COR-L47 (cell line): Measurements from ENCODE around the gene DRICH1.
"Not testable (repeated sequence)": the region's sequence is repeated elsewhere in the genome, so short reads cannot be mapped to it uniquely, and the experiment has no call there.

Source experiments
- DNase-seq: peaks from one replicate; lab custom pipeline; 2025; lab: John Stamatoyannopoulos, UW

DRICH1 gene

DNA sequence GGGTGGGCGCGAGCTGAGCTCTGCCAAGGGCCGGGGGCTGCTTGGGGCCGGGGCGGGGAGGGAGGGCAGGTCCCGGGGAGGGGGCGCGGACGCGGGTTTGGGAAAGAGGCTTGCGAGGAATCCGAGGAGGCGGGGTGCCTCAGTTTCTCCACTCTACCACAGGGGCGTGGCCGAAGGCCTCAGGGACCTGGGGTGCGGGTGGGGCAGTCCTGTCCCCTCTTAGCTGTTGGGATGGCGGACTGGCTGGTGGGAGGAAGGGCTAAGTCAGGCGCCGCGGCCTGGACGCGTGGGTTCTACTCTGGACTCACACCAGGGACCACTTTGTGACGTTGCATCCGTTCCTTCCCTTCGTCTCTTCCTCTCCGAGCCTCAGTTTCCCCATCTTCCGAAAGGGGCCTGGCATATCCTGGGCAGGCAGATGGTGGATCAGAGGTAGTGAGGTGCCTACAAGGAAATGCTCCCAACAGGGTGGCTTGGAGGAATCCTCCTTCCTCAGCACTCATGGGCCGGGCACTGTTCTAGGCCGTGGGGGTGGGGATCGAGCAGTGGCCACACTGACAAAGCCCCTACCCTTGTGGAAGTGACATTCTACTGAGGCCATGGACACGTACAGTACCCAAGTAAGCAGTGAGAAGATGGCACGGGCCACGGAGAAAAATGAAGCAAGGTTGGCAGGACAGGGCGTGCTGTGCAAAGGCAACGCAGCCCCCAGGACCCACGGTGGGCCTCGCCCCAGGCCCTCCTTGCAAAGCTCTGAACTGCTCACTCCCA, 65.2 kb downstream of the DRICH1 start:
- no peak for DNase-seq

DNA sequence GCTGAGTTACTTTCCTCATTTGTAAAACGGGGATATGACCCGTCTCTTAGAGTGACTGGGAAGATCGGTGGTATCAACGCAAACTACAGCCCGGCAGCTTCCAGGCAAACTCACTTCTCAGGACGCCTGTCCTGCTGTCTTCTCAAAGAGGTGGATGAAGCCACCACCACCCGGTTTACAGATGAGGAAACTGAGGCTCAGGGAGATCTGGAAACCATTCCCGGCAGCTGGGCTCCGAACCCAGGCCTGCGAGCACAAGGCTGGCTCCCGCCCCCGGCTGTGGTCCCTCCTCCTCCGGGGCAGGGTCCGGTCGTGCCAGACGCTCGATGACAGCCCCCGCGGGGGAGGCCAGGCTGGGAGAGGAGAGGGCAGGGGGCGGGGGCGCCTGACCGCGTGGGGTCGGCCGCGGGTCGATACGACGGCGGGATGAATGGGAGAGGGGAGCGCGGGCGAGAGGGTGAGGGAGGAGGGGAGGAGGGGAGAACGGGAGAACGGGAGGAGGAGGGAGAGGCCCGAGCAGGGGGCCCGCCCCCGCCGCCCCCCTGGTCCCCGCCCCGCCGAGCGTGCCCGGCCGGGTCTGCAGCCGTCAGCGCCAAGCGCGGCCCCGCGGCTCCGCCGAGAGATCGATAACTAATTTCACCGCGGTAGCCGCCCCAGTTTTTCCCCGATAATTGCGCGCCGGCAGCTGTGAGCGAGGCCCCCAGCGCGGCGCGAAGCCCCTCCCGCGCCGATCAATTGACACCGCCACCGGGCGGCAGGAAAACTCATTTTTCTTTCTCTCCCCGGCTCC, 66.0 kb downstream of the DRICH1 start:
- no peak for DNase-seq

DNA sequence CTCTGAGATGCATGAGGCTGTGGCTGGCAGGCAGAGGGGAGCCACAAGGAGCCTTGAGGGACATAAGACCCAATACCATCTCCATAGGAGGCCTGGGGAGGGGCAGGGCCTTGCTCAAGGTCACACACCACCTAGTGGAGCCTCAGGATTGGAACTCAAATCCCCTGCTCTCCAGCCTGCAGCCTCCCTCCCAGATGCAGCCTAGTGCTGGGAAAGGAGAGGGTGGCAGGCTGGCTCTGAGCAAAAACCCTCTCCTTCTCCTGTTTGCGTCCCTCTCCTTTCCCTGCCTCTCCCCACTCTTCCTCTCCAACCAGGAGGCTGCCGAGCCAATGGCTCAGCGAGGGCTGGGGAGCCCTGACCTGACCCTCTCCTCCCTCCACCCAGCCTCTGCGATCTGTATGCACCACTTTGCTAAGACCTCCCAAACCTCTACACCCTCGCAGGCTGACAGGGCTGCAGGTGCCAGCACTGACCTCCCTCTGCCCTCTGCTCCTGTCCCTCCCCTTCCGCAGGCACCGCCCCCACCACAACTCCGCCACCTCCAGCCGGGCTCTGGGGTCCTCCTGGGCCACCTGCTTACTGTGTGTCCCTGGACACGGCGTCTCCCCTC, 66.7 kb downstream of the DRICH1 start:
- DNase-seq: no peak

DNA sequence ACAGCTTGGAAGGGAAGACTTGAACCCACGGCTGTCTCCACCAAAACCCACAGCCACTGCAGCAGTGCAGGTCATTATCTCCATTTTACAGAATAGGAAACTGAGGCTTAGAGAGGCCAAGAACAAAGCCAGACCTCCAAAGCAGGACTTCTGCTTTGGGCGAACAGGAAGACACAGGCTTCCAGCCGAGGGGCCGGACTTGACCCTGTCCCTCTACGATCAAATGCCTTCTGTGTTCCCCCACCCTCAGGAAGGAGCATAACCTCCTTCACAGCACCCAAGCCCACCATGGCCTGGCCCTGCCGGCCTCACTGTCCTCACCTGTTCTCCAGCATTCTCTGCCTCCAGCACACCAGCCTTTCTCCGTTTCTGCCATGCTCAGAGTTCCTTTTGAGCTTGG, 67.8 kb downstream of the DRICH1 start:
- DNase-seq: no peak

DNA sequence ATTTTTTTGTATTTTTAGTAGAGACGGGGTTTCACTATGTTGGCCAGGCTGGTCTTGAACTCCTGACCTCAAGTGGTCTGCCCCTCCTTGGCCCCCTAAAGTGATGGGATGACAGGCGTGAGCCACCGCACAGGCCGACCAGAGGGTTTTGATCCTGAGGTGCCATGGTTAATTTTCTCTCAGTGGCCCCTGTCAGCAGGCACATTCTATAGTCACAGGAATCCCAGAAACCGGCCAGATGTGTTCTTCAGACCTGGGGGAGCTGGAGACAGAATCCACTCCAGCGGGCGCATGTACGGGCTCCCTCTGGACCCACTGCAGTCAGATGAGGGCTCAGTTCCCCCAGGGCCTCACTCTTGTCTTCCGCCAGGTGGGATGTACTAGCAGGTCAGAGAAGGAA, 69.0 kb downstream of the DRICH1 start:
- no peak for DNase-seq

DNA sequence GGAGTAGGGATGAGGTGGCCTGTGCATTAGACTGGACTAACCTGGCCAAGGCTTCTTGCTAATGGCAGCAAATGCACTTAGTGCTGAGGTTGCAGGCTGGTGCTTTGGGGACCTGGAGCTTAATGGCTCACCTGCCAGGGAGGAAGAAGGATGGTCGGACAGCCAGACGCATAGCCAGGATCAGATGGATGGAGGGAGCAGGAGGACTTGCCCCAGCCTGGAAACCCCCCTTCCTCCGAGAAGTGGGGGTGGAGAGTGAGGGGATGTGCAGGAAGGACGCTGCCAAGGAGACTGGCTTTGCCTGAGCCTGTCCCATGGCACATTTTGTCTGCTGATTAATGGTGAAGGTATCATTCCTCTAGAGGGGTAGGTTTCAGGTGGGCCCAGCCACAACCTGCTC, 69.9 kb downstream of the DRICH1 start:
- no peak for DNase-seq

DNA sequence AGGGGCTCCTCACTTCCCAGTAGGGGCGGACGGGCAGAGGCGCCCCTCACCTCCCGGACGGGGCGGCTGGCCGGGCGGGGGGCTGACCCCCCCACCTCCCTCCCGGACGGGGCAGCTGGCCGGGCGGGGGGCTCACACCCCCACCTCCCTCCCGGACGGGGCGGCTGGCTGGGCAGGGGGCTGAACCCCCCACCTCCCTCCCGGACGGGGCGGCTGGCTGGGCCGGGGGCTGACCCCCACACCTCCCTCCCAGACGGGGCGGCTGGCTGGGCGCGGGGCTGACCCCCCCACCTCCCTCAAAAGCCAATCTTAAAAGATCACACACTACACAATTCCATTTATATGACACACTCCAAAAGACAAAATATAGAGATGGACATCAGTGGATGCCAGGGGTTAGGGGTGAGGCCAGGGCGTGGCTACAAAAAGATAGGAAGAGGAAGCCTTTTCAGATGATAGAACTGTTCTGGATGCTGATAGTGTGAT, 71.1 kb downstream of the DRICH1 start:
- not testable (repeated sequence) for DNase-seq

DNA sequence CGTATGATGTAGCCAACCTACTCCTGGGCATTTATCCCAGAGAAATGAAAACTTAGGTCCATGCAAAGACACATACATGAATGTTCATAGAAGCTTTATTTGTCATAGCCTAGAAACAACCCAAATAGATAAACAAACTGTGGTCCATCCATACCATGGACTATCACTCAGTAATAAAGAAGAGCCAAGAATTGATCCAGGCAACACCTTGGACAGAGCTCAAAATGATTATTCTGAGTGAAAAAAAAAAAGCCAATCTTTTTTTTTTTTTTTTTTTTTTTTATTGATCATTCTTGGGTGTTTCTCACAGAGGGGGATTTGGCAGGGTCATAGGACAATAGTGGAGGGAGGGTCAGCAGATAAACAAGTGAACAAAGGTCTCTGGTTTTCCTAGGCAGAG, 71.9 kb downstream of the DRICH1 start:
- not testable (repeated sequence) for DNase-seq
